GM18868 (cell line): ENCODE measurements around the gene RGS17.

Experiments used
- ATAC-seq: cut with Tn5 transposase; IDR thresholded peaks from one replicate; pipeline ENCODE4 v1.9.1; 2021; ENCODE audit warnings: mild to moderate bottlenecking, moderate library complexity; ENCODE audit not compliant: unreplicated experiment

Gene RGS17

DNA sequence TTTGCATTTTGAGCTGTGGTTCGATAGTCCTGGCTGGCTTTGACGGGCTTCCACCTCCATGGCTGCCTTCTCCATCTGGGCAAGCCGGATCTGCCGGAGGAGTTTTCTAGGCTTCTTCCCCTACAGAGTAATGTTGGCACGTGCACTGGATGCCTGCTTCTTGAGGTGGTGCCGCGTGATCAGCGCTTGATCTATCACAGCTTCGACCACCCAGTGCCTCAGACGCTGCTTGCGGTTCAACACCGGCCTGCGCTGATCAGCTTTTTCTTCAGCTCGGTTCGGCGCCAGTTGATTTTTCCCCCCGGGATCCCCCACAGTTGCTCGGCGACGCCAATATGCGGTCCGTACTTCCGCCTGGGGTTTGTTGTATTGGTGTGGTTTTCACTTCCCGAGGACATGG is 171.7 kb downstream of the RGS17 start:
- no peak for ATAC-seq

DNA sequence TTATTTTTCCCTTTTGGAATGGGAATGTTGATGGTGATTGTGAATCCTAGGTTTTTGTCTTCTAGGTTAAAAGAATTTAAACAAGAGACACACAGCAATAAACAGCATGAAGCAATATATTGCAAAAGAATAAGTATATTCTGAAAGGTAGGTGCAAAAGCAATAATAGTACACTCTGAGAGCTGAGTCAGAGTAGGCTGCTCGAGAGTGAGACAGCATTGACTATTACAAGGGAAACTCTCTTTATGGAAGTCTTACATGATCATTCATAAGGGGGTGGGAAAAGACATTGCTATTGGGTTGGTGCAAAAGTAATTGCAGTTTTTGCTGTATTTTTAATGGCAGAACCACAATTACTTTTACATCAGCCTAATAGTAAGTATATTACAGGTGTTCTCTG is 173.3 kb downstream of the RGS17 start:
- no peak for ATAC-seq
